ENCODE results near the gene NUP37.
"Not testable (repeated sequence)": the region's sequence is repeated elsewhere in the genome, so short reads cannot be mapped to it uniquely, and the experiment has no call there.

NUP37 gene

DNA sequence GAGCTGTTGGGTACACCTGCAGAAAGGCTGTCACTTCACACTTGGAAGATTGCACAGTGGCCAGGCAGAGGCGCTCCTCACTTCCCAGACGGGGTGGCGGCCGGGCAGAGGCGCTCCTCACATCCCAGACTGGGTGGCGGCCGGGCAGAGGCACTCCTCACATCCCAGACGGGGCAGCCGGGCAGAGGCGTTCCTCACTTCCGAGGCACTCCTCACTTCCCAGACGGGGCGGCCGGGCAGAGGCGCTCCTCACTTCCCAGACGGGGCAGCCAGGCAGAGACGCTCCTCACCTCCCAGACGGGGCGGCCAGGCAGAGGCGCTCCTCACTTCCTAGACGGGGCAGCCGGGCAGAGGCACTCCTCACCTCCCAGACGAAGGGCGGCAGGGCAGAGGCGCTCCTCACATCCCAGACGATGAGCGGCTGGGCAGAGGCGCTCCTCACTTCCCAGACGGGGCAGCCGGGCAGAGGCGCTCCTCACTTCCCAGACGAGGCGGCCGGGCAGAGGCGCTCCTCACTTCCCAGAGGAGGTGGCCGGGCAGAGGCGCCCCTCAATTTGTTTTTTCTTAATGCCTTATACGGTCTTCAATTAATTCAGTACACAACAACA lies 30.6 kb downstream of the NUP37 start:
- DNase-seq, result not testable (repeated sequence)

DNA sequence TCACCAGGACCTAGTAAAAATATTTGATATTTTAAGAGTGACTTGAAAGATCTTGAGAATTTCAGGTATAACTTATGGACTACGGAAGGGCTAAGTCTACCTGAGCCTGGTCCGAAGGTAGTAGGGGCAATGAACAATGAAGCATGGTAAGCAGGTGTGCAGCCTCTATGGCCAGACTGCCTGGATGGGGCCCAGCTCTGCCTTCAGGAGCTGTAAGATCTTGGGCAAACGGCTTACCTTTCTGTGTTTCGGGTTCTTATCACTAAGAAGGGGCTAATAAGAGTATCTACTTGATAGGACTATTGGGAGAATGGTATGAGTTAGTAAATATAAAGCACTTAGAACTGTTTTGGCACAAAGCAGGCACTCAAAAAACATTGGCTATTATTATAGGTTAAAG lies 39.1 kb downstream of the NUP37 start:
- no peak for DNase-seq

- DNase-seq, result not testable (repeated sequence)
These were observed 47.8 kb downstream of the NUP37 start for GRCh38 chr12:102072092-102072491.

GRCh38 chr12:102069707-102070106 lies 50.2 kb downstream of the NUP37 start:
- no peak for DNase-seq

GRCh38 chr12:102067574-102068258 lies 52.2 kb downstream of the NUP37 start:
- DNase-seq, result no peak

- DNase-seq, result no peak
These were observed 55.4 kb downstream of the NUP37 start for GRCh38 chr12:102064476-102064875.

DNA sequence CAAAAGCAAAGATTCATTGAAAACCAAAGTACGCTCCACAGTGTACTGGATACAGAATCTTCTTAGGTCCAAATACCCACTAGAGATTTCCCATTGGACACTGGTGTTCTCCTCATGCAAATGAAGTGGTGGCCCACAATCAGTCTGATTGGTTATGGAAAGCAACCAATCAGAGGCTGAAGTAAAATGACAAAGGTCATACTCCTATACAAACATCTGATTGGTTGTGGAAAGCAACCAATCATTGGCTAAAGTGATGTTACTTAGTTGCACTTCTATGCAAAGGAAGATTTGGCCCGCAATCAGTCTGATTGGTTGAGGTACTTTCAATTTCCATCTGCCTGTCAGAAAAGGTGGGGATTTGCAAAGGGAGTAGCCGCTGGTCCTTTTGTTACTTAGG lies 56.8 kb downstream of the NUP37 start:
- no peak for DNase-seq

DNA sequence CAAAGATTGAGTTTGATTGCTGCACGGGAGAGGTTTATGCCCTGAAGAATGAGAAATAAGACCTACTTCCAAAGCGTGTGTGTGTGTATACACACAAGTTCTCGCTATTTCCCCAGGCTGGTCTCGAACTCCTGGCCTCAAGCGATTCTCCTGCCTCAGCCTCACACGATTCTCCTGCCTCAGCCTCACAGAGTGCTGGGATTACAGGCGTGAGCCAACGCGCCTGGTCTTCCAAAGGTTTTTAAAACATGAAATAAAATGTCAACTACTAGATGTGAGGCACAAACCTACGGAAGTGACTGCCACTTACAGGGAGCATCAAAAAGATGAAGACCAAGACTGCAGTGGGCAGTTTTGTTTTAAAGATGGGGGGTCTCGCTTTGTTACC lies 57.5 kb downstream of the NUP37 start:
- no peak for DNase-seq

- peak; percentile 87 for DNase-seq
These were observed 58.1 kb downstream of the NUP37 start, which contains the start of gene WASHC3 for GRCh38 chr12:102061560-102062418. WASHC3 (minus strand) TSS chr12:102061991; CDS start chr12:102061962, 29 bp downstream.

DNA sequence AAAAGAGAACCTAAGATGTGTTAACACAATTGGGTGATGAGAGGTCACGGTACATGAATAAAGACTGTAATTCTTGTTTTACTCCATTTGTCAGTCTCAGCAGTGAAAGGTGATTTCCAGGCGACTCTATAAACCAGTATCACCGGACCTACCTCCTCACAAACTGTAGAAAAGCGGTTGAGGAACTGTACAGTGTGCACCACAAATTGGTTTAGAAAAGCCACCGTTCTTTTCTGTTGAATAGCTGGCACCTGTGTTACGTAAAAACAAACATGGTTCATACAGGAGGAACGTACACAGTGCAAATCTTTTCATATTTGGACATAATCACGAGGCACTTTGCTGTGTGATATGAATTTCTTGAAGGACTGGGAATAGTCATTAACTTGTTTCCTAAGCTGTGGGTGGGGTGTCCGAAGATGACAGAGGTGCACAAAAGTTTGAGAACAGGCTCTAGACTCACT lies 58.8 kb downstream of the NUP37 start:
- DNase-seq, result no peak

DNA sequence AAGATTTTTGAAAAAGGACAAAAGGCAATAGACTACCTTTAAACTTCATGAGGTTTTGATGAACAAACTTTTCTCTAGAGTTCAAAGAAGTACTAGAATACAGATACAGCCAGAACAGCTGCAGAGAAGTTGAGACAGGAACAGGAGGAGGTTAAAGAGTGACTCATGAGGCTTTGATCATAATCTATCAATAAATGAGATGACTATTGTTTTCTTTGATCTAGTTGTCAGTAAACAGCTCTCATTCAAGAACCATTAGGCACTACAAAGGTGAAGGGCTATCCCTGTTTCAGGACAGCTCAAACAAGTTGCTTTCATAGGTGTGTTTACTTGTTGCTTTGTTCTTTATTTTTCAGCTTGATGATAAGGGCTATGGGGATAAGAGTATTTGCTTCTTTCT lies 60.6 kb downstream of the NUP37 start:
- DNase-seq, result no peak

GRCh38 chr12:102054345-102054744 lies 65.6 kb downstream of the NUP37 start:
- no peak for DNase-seq

- no peak for DNase-seq
These were observed 66.9 kb downstream of the NUP37 start for GRCh38 chr12:102053062-102053349.

GRCh38 chr12:102052192-102053061 lies 67.5 kb downstream of the NUP37 start:
- DNase-seq, result no peak

DNA sequence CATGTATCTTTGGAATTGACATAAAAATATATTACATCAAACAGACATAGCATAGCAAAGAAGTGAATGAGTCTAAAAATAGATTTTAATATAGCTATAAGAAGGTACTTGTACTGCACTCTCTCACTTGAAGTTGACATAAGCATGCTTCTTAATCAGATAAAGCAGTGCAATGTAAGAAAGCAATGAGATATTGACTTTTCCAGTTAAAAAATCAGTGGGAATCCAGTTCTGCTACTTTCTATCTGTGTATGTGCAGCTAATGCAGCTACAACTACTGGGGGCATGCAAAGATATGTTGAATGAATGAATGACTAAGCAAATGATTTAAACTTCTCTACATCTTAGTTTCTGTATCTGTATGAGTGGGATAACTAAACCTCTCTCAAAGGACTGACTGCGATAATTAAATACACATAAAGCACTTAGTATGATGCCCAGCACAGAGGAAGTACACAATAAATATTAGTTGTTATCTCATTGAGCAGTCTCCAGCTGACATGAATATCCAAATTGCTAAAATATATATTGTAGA lies 68.4 kb downstream of the NUP37 start:
- DNase-seq, result no peak

DNA sequence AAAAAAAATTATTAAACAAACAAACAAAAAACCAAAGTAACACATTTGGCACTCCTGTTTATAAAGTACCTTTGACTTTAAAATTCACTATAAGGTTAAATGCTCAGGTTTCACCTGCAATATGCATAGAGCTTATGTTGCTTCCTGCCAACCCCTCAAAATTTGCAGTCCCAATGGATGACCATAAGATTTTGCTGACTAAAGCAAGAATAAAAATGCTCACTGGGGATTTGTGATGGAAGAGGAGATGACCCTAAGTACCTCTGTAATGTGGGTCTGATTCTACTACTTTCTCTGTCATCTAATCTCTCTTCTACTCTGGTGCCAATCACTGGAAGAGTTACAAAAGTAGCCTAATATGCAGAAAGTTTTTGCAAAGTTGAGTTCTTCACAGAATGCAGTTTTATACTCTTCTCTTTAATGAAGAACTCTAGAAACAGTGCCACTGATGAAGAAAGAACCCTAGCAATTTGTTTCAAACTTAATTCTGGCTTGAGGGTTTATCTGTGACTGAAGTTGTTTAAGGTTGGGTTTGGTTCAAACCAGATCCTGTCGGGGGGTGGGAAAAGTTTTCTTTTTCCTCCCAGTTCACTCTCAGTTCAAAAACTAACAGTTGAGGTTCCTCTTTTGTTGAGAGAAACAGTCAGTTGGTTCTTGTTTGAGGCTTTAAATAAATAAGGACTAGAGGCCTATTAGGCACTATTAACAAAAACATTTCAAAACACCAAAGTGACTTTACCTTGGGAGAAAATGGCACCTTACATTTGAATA lies 69.1 kb downstream of the NUP37 start:
- DNase-seq, result no peak

DNA sequence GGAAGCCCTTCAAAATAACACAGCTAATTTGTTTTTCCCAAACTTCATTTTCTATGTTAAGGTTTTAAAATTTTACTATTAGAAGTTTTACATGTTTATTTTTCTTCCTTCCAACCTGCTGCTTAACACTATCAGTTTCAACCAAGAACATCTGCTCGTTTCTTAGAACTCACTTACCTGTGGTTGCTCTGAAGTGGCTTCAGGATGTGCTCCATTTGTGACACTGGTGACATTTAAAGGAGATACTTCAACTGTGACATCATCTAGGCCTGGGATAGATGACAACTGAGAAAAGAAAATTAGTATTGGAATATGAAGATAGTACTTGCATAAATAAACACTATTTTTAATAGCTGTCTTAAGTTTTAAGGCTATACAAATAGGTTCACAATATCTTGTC lies 76.0 kb downstream of the NUP37 start:
- DNase-seq, result no peak

GRCh38 chr12:102033991-102034745 lies 85.7 kb downstream of the NUP37 start:
- DNase-seq, result no peak

GRCh38 chr12:102031852-102032251 lies 88.1 kb downstream of the NUP37 start:
- DNase-seq, result no peak

GRCh38 chr12:102029141-102029540 lies 90.8 kb downstream of the NUP37 start:
- no peak for DNase-seq

DNA sequence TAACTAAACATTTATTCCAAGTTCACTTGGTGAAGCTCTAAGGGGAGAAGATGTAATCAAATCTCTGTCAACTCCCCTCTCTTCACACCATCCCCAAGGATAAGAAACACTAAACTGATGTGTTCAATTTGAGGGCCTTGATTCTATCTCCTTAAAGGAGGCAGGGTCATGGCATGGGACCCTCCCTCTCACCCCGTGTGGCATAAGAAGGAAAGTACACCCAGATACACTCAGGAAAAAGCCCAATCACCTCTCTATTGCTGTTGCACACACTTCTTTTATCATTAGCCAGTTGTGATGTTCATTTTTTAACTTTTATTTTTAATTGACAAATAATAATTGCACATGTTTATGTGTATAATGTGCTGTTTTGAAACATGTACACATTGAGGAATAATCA lies 93.2 kb downstream of the NUP37 start:
- DNase-seq, result no peak

All from NCI-H1092 (cell line).